T-cell (primary cell): Measurements from ENCODE around the gene CMTM7. TPM values are rescaled to one million over a fixed set of nuclear protein-coding genes. Genes with fewer than 3 reads are reported as not detected.
"Not testable (repeated sequence)": the region's sequence is repeated elsewhere in the genome, so short reads cannot be mapped to it uniquely, and the experiment has no call there.

ENCODE experiments used
- ATAC-seq, 4 experiments: fragments of 200-7000 bp in 3 of 4; fragments of 150-1000 bp in 1 of 4; cut with Tn5 transposase; replicated peaks in 1 of 4; 1 replicate in 3 of 4; 2 replicates in 1 of 4; pipeline ENCODE4 v1.10.0; 2021; ENCODE audit warnings: moderate library complexity in 3 of 4, mild to moderate bottlenecking in 2 of 4, moderate number of reproducible peaks in 1 of 4
- CTCF ChIA-PET, 2 donors: fragments of 300-600 bp; sonication (Branson Sonifier 250); formaldehyde crosslinking; loops; one replicate each; lab custom pipeline; 2022; ENCODE audit warnings: antibody characterized with exemption in 2 of 2; lab: Charles Lee
- POLR2A ChIA-PET, 2 donors: fragments of 300-600 bp; sonication (Branson Sonifier 250); formaldehyde crosslinking; loops; one replicate each; lab custom pipeline; 2022; ENCODE audit warnings: antibody characterized with exemption in 2 of 2; lab: Charles Lee
- DNase-seq, 35 experiments: peaks; one replicate each; pipeline versions ENCODE4 v3.0.0 to v3.0.0-alpha.2; 2013 to 2023
- H3K27ac ChIP-seq: one replicate; pipeline ENCODE4 v1.5.1; 2013; ENCODE audit warnings: low read length
- H3K27me3 ChIP-seq, 2 experiments: replicated peaks in 1 of 2; 1 replicate in 1 of 2; 2 replicates in 1 of 2; pipeline versions ENCODE4 v1.6.1 to v1.7.0; 2013; ENCODE audit warnings: low read length in 1 of 2, mixed read lengths in 1 of 2; ENCODE audit not compliant: control insufficient read depth in 2 of 2, insufficient read depth in 2 of 2; ENCODE audit errors: extremely low read depth in 1 of 2
- H3K36me3 ChIP-seq, 2 donors: 1 replicate in 1 of 2; 2 replicates in 1 of 2; pipeline versions ENCODE4 v1.6.1 to v1.7.0; 2013; ENCODE audit warnings: low read length in 1 of 2; ENCODE audit not compliant: control insufficient read depth in 2 of 2, insufficient read depth in 1 of 2; ENCODE audit errors: extremely low read depth in 1 of 2
- H3K4me1 ChIP-seq, 2 experiments: 1 replicate in 1 of 2; 2 replicates in 1 of 2; pipeline versions ENCODE4 v1.6.1 to v1.7.0; 2013; ENCODE audit warnings: low read length in 2 of 2, mixed read lengths in 1 of 2; ENCODE audit not compliant: insufficient read depth in 2 of 2, control insufficient read depth in 1 of 2; ENCODE audit errors: extremely low read depth in 1 of 2
- H3K4me3 ChIP-seq, 2 donors: 1 replicate in 1 of 2; 2 replicates in 1 of 2; pipeline versions ENCODE4 v1.5.1 to v1.7.0; 2013; ENCODE audit warnings: mild to moderate bottlenecking in 2 of 2, low read length in 1 of 2, moderate library complexity in 1 of 2; ENCODE audit not compliant: control insufficient read depth in 1 of 2; ENCODE audit errors: extremely low read depth in 1 of 2
- H3K9me3 ChIP-seq: 2 replicates; pipeline ENCODE4 v1.7.0; 2013
- H3K27ac Mint-ChIP-seq, 2 donors: one replicate each; pipeline ENCODE4 v1.8.0; 2020 to 2021; ENCODE audit warnings: mild to moderate bottlenecking in 2 of 2, mixed read lengths in 2 of 2
- H3K27me3 Mint-ChIP-seq, 2 donors: one replicate each; pipeline ENCODE4 v1.8.0; 2021 to 2022; ENCODE audit warnings: mixed read lengths in 2 of 2
- H3K36me3 Mint-ChIP-seq: one replicate; pipeline ENCODE4 v1.8.0; 2021; ENCODE audit warnings: mixed read lengths
- H3K4me1 Mint-ChIP-seq, 3 donors: one replicate each; pipeline ENCODE4 v1.8.0; 2020 to 2022; ENCODE audit warnings: mixed read lengths in 3 of 3, mild to moderate bottlenecking in 1 of 3
- H3K4me3 Mint-ChIP-seq, 3 donors: one replicate each; pipeline ENCODE4 v1.8.0; 2020 to 2022; ENCODE audit warnings: mild to moderate bottlenecking in 3 of 3, mixed read lengths in 3 of 3, moderate library complexity in 3 of 3
- H3K9me3 Mint-ChIP-seq, 3 donors: one replicate each; pipeline ENCODE4 v1.8.0; 2020 to 2022; ENCODE audit warnings: mixed read lengths in 3 of 3
- WGBS: methylation state at CpG from one replicate; pipeline ENCODE4 v1.1.5; 2013; ENCODE audit warnings: missing lambda C conversion rate; ENCODE audit not compliant: insufficient coverage; 5-methylcytosine and 5-hydroxymethylcytosine counted together
- total RNA-seq, 35 experiments: library from RNA in 6 of 35; stranded (reverse) in 6 of 35; fragments of 120-200 nt in 1 of 35; gene quantifications; one replicate each; pipeline versions ENCODE4 v1.2.1 to v1.2.4 and lab custom pipeline; 2013 to 2026

CMTM7 gene
- total RNA-seq, 5 donors from 2014 or later (not counting 1 experiment from before 2014, with no cell fraction given) = 40.7 to 56.7 (median 47.8) TPM

DNA sequence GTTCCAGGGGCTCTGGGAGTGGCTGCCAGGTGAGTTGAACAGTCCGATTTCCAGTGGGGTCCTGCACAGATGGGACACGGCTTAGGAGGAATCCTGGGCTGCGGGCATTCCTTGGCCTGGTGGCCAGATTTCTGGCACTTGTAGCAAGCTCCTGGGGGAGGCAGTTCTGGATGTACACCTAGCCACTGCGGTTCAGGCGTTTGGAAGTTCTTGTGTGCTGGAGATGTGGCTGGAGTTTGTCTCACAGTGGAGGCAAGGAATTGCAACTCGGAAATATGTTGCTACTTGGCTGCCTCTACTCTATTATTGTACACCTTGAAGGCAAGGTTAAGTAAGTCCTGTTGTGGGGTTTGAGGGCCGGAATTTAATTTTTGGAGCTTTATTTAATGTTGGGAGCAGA is 73.1 kb downstream of the CMTM7 start:
- H3K27ac Mint-ChIP-seq = peak overlapping the region in 1 of 2 donors; percentile 45
- CTCF ChIA-PET = not testable (repeated sequence)

DNA sequence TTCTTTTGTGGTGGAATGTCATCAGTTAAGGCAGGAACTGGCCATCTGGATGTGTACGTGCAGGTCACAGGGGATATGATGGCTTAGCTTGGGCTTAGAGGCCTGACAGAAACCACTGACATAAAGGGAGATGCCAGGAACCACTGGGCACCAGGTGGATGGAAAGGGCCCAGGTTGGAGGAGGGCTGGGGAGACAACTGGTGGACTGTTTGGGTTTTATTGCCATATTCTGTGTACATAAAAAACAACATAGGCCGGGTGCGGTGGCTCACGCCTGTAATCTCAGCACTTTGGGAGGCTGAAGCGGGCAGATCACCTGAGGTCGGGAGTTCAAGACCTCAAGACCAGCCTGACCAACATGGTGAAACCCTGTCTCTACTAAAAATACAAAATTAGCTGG is 75.2 kb downstream of the CMTM7 start:
- Histone ChIP-seq H3K36me3 (peaks cover 0 to 10% of the 10 kb centered on the region in 2 donors), H3K4me1 (peaks cover 15 to 37% of the 10 kb centered on the region in 2 experiments)
- ATAC-seq, DNase-seq, H3K27ac ChIP-seq, H3K9me3 Mint-ChIP-seq, POLR2A ChIA-PET, H3K4me3 ChIP-seq, H3K27me3 Mint-ChIP-seq, H3K9me3 ChIP-seq, H3K27me3 ChIP-seq: not testable (repeated sequence)
- H3K36me3 Mint-ChIP-seq = peaks cover 20% of the 10 kb centered on the region
- WGBS = 98% methylated on average over 6 of the region's 6 CpGs
- CTCF ChIA-PET = interaction anchor here (0.9 to 3.4 kb wide), 8 partner anchors 9 to 92 kb away, joined by 3 to 44 read pairs (median 8); no protein-coding TSS in a partner anchor
- peak overlapping the region in 1 of 2 donors; percentile 63 for H3K27ac Mint-ChIP-seq
- peak overlapping the region in 2 of 3 donors; percentile 14 to 35 for H3K4me3 Mint-ChIP-seq
- H3K4me1 Mint-ChIP-seq = peaks cover 47 to 64% (median 59%) of the 10 kb centered on the region in 3 donors

More for the DNA sequence above, 73.1 kb downstream of the CMTM7 start:
- H3K36me3 ChIP-seq, H3K27me3 Mint-ChIP-seq, H3K4me3 ChIP-seq, ATAC-seq, H3K27ac ChIP-seq, H3K9me3 ChIP-seq, H3K4me3 Mint-ChIP-seq, POLR2A ChIA-PET, DNase-seq, H3K27me3 ChIP-seq, H3K9me3 Mint-ChIP-seq: not testable (repeated sequence)
- H3K4me1 ChIP-seq = peaks cover 30 to 48% of the 10 kb centered on the region in 2 experiments
- Mint-ChIP-seq H3K36me3 (peaks cover 13% of the 10 kb centered on the region), H3K4me1 (peaks cover 34 to 43% (median 41%) of the 10 kb centered on the region in 3 donors)
- 93% methylated on average over 3 of the region's 7 CpGs for WGBS

GRCh38 chr3:32467333-32468070 is 75.8 kb downstream of the CMTM7 start:
- ChIA-PET CTCF (interaction anchor here (0.6 to 3.4 kb wide), 33 partner anchors 9 to 181 kb away, joined by 3 to 44 read pairs (median 4); partner anchors contain the start of gene CMTM7 (in 1 of the 2)), POLR2A (interaction anchor here (0.6 to 0.8 kb wide), 4 partner anchors 19 to 35 kb away, joined by 3 to 4 read pairs (median 3); no protein-coding TSS in a partner anchor)
- Histone ChIP-seq H3K4me3 (peak overlapping the region; percentile 50 to 67), H3K27ac (peak overlapping the region; percentile 47), H3K9me3 (no peaks in the 10 kb centered on the region), H3K27me3 (no peaks in the 10 kb centered on the region), H3K36me3 (peaks cover 0 to 10% of the 10 kb centered on the region in 2 donors), H3K4me1 (peaks cover 11 to 34% of the 10 kb centered on the region in 2 experiments)
- peak; percentile 28 to 89 (median 68) for DNase-seq
- Mint-ChIP-seq H3K9me3 (no peaks in the 10 kb centered on the region), H3K4me1 (peaks cover 47 to 68% (median 60%) of the 10 kb centered on the region in 3 donors), H3K27me3 (no peaks in the 10 kb centered on the region), H3K27ac (peak overlapping the region; percentile 69 to 85), H3K36me3 (peaks cover 22% of the 10 kb centered on the region), H3K4me3 (peak overlapping the region; percentile 42 to 62 (median 46))
- WGBS = 28% methylated on average over 39 of the region's 41 CpGs
- peak; percentile 86 to 90 (median 88) for ATAC-seq

- Mint-ChIP-seq H3K9me3 (no peaks in the 10 kb centered on the region), H3K4me3 (peak overlapping the region in 1 of 3 donors; percentile 0), H3K27me3 (no peaks in the 10 kb centered on the region), H3K36me3 (peaks cover 36% of the 10 kb centered on the region), H3K27ac (peak overlapping the region; percentile 60 to 84), H3K4me1 (peaks cover 48 to 74% (median 62%) of the 10 kb centered on the region in 3 donors)
- Histone ChIP-seq H3K4me1 (peaks cover 2 to 26% of the 10 kb centered on the region in 2 experiments), H3K27ac (no peak overlapping the region), H3K9me3 (no peaks in the 10 kb centered on the region), H3K36me3 (peaks cover 0 to 14% of the 10 kb centered on the region in 2 donors), H3K4me3 (no peak overlapping the region), H3K27me3 (no peaks in the 10 kb centered on the region)
- DNase-seq = no peak
- ChIA-PET POLR2A (interaction anchor here in 1 of 2 donors (0.7 kb wide), 1 partner anchor 40 kb away, joined by 7 read pairs; no protein-coding TSS in a partner anchor), CTCF (interaction anchor here (0.6 to 3.4 kb wide), 12 partner anchors 29 to 293 kb away, joined by 3 to 44 read pairs (median 5); no protein-coding TSS in a partner anchor)
- WGBS = 90% methylated on average over 3 of the region's 7 CpGs
- no peak for ATAC-seq
Measured at GRCh38 chr3:32469151-32469874, 77.7 kb downstream of the CMTM7 start.

DNA sequence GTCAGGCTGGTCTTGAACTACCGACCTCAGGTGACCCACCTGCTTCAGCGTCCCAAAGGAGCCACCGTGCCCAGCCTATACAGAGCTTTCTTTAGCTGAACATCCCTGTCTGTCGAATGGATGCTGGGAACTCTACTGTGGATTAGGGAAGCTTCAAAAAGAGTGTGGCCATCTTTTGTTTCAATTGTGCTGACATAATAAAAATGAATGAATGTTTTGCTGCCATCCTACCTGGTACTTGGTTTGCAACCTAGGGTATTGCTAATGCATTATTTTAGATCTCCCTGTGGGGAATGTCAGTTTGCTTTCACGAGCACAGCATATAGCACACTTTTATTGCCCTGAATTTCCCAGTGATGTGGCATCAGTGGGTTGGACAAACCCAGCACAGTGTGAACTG is 78.7 kb downstream of the CMTM7 start:
- H3K36me3 ChIP-seq = peaks cover 0 to 14% of the 10 kb centered on the region in 2 donors
- peak overlapping the region; percentile 84 to 86 for H3K27ac Mint-ChIP-seq
- peaks cover 38% of the 10 kb centered on the region for H3K36me3 Mint-ChIP-seq
- H3K9me3 Mint-ChIP-seq = no peaks in the 10 kb centered on the region
- H3K4me1 ChIP-seq = peaks cover 2 to 26% of the 10 kb centered on the region in 2 experiments
- POLR2A ChIA-PET = interaction anchor here in 1 of 2 donors (0.7 kb wide), 1 partner anchor 41 kb away, joined by 7 read pairs; no protein-coding TSS in a partner anchor
- no peaks in the 10 kb centered on the region for H3K27me3 Mint-ChIP-seq
- 78% methylated on average over 3 of the region's 5 CpGs for WGBS
- H3K27me3 ChIP-seq = no peaks in the 10 kb centered on the region
- DNase-seq (no peak), ATAC-seq (no peak)
- H3K4me3 ChIP-seq = no peak overlapping the region
- H3K4me3 Mint-ChIP-seq = no peak overlapping the region
- no peaks in the 10 kb centered on the region for H3K9me3 ChIP-seq
- CTCF ChIA-PET = interaction anchor here (0.6 to 3.4 kb wide), 15 partner anchors 12 to 294 kb away, joined by 3 to 36 read pairs (median 4); no protein-coding TSS in a partner anchor
- peaks cover 53 to 71% (median 58%) of the 10 kb centered on the region in 3 donors for H3K4me1 Mint-ChIP-seq
- H3K27ac ChIP-seq = no peak overlapping the region
